T-cell (primary cell): Measurements from ENCODE around the gene JARID2. TPM values are rescaled to one million over a fixed set of nuclear protein-coding genes. Genes with fewer than 3 reads are reported as not detected.

Source experiments
- ATAC-seq, 4 experiments: fragments of 200-7000 bp in 3 of 4; fragments of 150-1000 bp in 1 of 4; cut with Tn5 transposase; replicated peaks in 1 of 4; 1 replicate in 3 of 4; 2 replicates in 1 of 4; pipeline ENCODE4 v1.10.0; 2021; ENCODE audit warnings: moderate library complexity in 3 of 4, mild to moderate bottlenecking in 2 of 4, moderate number of reproducible peaks in 1 of 4
- CTCF ChIA-PET, 2 donors: fragments of 300-600 bp; sonication (Branson Sonifier 250); formaldehyde crosslinking; loops; one replicate each; lab custom pipeline; 2022; ENCODE audit warnings: antibody characterized with exemption in 2 of 2; lab: Charles Lee
- POLR2A ChIA-PET, 2 donors: fragments of 300-600 bp; sonication (Branson Sonifier 250); formaldehyde crosslinking; loops; one replicate each; lab custom pipeline; 2022; ENCODE audit warnings: antibody characterized with exemption in 2 of 2; lab: Charles Lee
- DNase-seq, 35 experiments: peaks; one replicate each; pipeline versions ENCODE4 v3.0.0 to v3.0.0-alpha.2; 2013 to 2023
- H3K27ac ChIP-seq: one replicate; pipeline ENCODE4 v1.5.1; 2013; ENCODE audit warnings: low read length
- H3K27me3 ChIP-seq, 2 experiments: replicated peaks in 1 of 2; 1 replicate in 1 of 2; 2 replicates in 1 of 2; pipeline versions ENCODE4 v1.6.1 to v1.7.0; 2013; ENCODE audit warnings: low read length in 1 of 2, mixed read lengths in 1 of 2; ENCODE audit not compliant: control insufficient read depth in 2 of 2, insufficient read depth in 2 of 2; ENCODE audit errors: extremely low read depth in 1 of 2
- H3K36me3 ChIP-seq, 2 donors: 1 replicate in 1 of 2; 2 replicates in 1 of 2; pipeline versions ENCODE4 v1.6.1 to v1.7.0; 2013; ENCODE audit warnings: low read length in 1 of 2; ENCODE audit not compliant: control insufficient read depth in 2 of 2, insufficient read depth in 1 of 2; ENCODE audit errors: extremely low read depth in 1 of 2
- H3K4me1 ChIP-seq, 2 experiments: 1 replicate in 1 of 2; 2 replicates in 1 of 2; pipeline versions ENCODE4 v1.6.1 to v1.7.0; 2013; ENCODE audit warnings: low read length in 2 of 2, mixed read lengths in 1 of 2; ENCODE audit not compliant: insufficient read depth in 2 of 2, control insufficient read depth in 1 of 2; ENCODE audit errors: extremely low read depth in 1 of 2
- H3K4me3 ChIP-seq, 2 donors: 1 replicate in 1 of 2; 2 replicates in 1 of 2; pipeline versions ENCODE4 v1.5.1 to v1.7.0; 2013; ENCODE audit warnings: mild to moderate bottlenecking in 2 of 2, low read length in 1 of 2, moderate library complexity in 1 of 2; ENCODE audit not compliant: control insufficient read depth in 1 of 2; ENCODE audit errors: extremely low read depth in 1 of 2
- H3K9me3 ChIP-seq: 2 replicates; pipeline ENCODE4 v1.7.0; 2013
- H3K27ac Mint-ChIP-seq, 2 donors: one replicate each; pipeline ENCODE4 v1.8.0; 2020 to 2021; ENCODE audit warnings: mild to moderate bottlenecking in 2 of 2, mixed read lengths in 2 of 2
- H3K27me3 Mint-ChIP-seq, 2 donors: one replicate each; pipeline ENCODE4 v1.8.0; 2021 to 2022; ENCODE audit warnings: mixed read lengths in 2 of 2
- H3K36me3 Mint-ChIP-seq: one replicate; pipeline ENCODE4 v1.8.0; 2021; ENCODE audit warnings: mixed read lengths
- H3K4me1 Mint-ChIP-seq, 3 donors: one replicate each; pipeline ENCODE4 v1.8.0; 2020 to 2022; ENCODE audit warnings: mixed read lengths in 3 of 3, mild to moderate bottlenecking in 1 of 3
- H3K4me3 Mint-ChIP-seq, 3 donors: one replicate each; pipeline ENCODE4 v1.8.0; 2020 to 2022; ENCODE audit warnings: mild to moderate bottlenecking in 3 of 3, mixed read lengths in 3 of 3, moderate library complexity in 3 of 3
- H3K9me3 Mint-ChIP-seq, 3 donors: one replicate each; pipeline ENCODE4 v1.8.0; 2020 to 2022; ENCODE audit warnings: mixed read lengths in 3 of 3
- WGBS: methylation state at CpG from one replicate; pipeline ENCODE4 v1.1.5; 2013; ENCODE audit warnings: missing lambda C conversion rate; ENCODE audit not compliant: insufficient coverage; 5-methylcytosine and 5-hydroxymethylcytosine counted together
- total RNA-seq, 35 experiments: library from RNA in 6 of 35; stranded (reverse) in 6 of 35; fragments of 120-200 nt in 1 of 35; gene quantifications; one replicate each; pipeline versions ENCODE4 v1.2.1 to v1.2.4 and lab custom pipeline; 2013 to 2026

Gene JARID2
- total RNA-seq, 5 donors from 2014 or later (not counting 1 experiment from before 2014, with no cell fraction given), result 19.8 to 27.9 (median 21.6) TPM

DNA sequence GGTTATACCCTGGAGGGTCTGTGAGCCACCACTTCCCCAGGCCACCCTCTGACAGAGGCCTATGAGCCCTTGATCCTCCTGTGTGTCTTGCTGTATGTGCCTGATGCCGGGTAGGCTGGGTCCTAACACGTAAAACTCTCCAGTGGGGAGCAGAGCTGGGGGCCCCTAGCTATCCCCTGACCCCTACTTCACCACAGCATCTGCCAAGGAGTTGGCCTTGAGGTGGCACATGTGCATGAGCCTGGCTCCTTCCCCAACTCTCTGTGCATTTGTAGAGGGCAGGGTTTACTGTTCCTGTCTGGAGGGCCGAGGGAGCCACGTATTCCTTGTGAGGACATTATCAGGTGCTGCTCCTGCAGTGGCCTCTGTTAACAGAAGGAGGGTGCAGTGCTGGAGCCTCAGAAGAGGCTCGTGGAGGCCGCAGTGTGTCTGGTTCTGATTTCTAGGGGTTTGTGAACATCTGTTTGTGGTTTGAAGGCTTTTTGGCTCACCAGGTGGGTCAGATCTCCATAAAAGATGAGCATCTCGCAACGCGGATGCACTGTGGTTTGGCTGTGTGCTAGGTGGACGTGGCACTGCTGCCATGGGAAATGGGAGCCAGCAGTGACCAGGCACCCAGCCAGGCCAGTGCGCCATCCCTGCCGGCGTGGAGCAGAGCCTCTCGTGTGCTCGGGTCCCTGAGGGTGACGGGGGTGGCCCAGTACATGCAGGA, 264.8 kb downstream of the JARID2 start:
- ATAC-seq, result no peak
- Mint-ChIP-seq H3K4me3 (no peak overlapping the region), H3K27me3 (no peaks in the 10 kb centered on the region), H3K27ac (peak overlapping the region in 1 of 2 donors; percentile 52), H3K36me3 (peaks cover 58% of the 10 kb centered on the region), H3K4me1 (peaks cover 0 to 21% (median 0%) of the 10 kb centered on the region in 3 donors), H3K9me3 (no peaks in the 10 kb centered on the region)
- Histone ChIP-seq H3K9me3 (no peaks in the 10 kb centered on the region), H3K4me1 (no peaks in the 10 kb centered on the region), H3K4me3 (no peak overlapping the region), H3K27ac (no peak overlapping the region), H3K36me3 (peaks cover 33 to 94% of the 10 kb centered on the region in 2 donors), H3K27me3 (no peaks in the 10 kb centered on the region)
- POLR2A ChIA-PET, result no interaction called here
- 78% methylated on average over 15 of the region's 16 CpGs for WGBS
- CTCF ChIA-PET, result no interaction called here
- no peak for DNase-seq

DNA sequence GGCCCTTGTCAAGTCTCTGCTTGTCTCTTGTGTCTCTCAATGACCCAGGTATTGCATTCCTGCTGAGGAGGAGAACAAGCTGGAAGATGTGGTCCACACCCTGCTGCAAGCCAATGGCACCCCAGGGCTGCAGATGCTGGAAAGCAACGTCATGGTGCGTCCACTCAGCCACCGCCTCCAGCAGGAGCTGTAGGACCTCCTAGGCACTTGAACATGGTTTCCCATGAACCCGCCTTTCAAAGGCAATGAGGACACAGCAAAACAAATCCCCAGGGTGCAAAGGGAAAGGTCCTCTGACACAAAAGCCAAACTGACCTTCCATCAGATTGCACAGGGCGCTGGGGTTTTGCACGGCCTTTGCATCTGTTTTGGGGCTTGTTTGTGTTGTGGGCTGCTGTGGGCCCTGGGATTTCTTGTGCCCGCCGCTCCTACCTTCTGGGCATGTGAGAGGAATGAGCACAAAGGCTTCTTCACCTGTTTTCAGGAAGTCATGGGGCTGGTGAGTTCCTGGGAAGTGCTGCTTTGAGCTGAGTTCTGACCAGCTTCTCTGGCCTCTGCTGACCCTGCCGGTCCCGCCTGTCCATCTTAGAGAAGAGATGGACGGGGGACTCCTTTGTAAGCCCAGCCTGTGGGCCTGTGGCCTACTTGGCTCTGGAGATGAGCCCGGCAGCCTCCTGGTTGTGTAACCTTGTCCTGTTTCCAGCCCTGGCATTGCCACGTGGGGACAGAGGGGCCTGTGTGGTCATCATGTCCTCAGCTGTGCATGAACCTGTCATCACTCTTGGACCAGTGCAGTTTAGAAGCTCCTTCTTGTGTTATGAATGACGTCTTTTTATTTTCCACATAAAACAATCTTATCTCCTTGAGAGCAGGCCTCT, 265.6 kb downstream of the JARID2 start:
- WGBS, result over 99% methylated on average over 11 of the region's 14 CpGs
- no peak overlapping the region for H3K4me3 ChIP-seq
- H3K9me3 Mint-ChIP-seq, result no peaks in the 10 kb centered on the region
- ChIA-PET POLR2A (interaction anchor here in 1 of 2 donors (1.0 kb wide), 1 partner anchor 545 kb away, joined by 3 read pairs; no protein-coding TSS in a partner anchor), CTCF (interaction anchor here in 1 of 2 donors (0.6 kb wide), 1 partner anchor 1717 kb away, joined by 3 read pairs; no protein-coding TSS in a partner anchor)
- H3K4me1 ChIP-seq, result no peaks in the 10 kb centered on the region
- no peaks in the 10 kb centered on the region for H3K27me3 ChIP-seq
- DNase-seq (no peak), ATAC-seq (no peak)
- no peaks in the 10 kb centered on the region for H3K27me3 Mint-ChIP-seq
- no peak overlapping the region for H3K4me3 Mint-ChIP-seq
- peaks cover 35 to 91% of the 10 kb centered on the region in 2 donors for H3K36me3 ChIP-seq
- no peaks in the 10 kb centered on the region for H3K9me3 ChIP-seq
- H3K36me3 Mint-ChIP-seq, result peaks cover 58% of the 10 kb centered on the region
- H3K27ac Mint-ChIP-seq, result peak overlapping the region in 1 of 2 donors; percentile 52
- peaks cover 0 to 21% (median 0%) of the 10 kb centered on the region in 3 donors for H3K4me1 Mint-ChIP-seq
- no peak overlapping the region for H3K27ac ChIP-seq

DNA sequence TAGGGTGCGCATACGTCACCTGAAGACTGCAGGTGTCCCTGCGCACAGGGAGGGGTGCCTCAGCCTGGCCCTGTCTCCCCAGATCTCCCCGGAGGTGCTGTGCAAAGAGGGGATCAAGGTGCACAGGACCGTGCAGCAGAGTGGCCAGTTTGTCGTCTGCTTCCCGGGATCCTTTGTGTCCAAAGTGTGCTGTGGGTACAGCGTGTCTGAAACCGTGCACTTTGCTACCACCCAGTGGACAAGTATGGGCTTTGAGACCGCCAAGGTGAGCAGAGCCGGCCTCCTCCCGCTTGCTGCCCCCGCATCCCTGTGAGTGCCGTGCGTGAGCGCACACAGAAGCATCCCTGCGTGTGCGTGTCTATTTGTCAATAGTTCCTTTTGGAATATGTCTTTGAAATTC, 266.3 kb downstream of the JARID2 start:
- DNase-seq, result no peak
- H3K9me3 ChIP-seq, result no peaks in the 10 kb centered on the region
- no peaks in the 10 kb centered on the region for H3K27me3 Mint-ChIP-seq
- no peak for ATAC-seq
- H3K4me3 Mint-ChIP-seq, result no peak overlapping the region
- peaks cover 35 to 91% of the 10 kb centered on the region in 2 donors for H3K36me3 ChIP-seq
- no peaks in the 10 kb centered on the region for H3K27me3 ChIP-seq
- no peak overlapping the region for H3K27ac Mint-ChIP-seq
- no peaks in the 10 kb centered on the region for H3K4me1 ChIP-seq
- no peak overlapping the region for H3K27ac ChIP-seq
- no peaks in the 10 kb centered on the region for H3K9me3 Mint-ChIP-seq
- 98% methylated on average over 18 of the region's 18 CpGs for WGBS
- H3K4me3 ChIP-seq, result no peak overlapping the region
- CTCF ChIA-PET, result no interaction called here
- POLR2A ChIA-PET, result interaction anchor here in 1 of 2 donors (1.0 kb wide), 1 partner anchor 545 kb away, joined by 3 read pairs; no protein-coding TSS in a partner anchor
- H3K36me3 Mint-ChIP-seq, result peaks cover 58% of the 10 kb centered on the region
- peaks cover 0 to 21% (median 0%) of the 10 kb centered on the region in 3 donors for H3K4me1 Mint-ChIP-seq

DNA sequence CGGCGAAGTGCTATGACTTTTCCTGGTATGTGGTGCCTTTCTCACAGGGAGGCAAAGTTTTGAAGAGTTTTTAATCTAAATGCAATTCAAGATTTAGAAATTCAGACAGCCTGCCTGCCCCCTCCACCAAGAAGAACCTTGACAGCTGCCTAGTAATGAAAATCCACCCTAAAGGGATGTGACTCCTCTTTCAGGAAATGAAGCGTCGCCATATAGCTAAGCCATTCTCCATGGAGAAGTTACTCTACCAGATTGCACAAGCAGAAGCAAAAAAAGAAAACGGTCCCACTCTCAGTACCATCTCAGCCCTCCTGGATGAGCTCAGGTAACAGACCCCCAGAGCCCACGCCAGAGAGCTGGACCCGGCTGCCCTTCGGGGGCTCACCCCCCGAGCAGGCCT, 266.9 kb downstream of the JARID2 start:
- Histone ChIP-seq H3K27me3 (no peaks in the 10 kb centered on the region), H3K4me1 (no peaks in the 10 kb centered on the region), H3K9me3 (no peaks in the 10 kb centered on the region), H3K36me3 (peaks cover 31 to 91% of the 10 kb centered on the region in 2 donors), H3K27ac (no peak overlapping the region), H3K4me3 (no peak overlapping the region)
- Mint-ChIP-seq H3K4me3 (no peak overlapping the region), H3K27ac (no peak overlapping the region), H3K9me3 (no peaks in the 10 kb centered on the region), H3K36me3 (peaks cover 61% of the 10 kb centered on the region), H3K27me3 (no peaks in the 10 kb centered on the region), H3K4me1 (peaks cover 0 to 21% (median 0%) of the 10 kb centered on the region in 3 donors)
- ATAC-seq (no peak), DNase-seq (no peak)
- WGBS, result 95% methylated on average over 5 of the region's 9 CpGs
- ChIA-PET CTCF (no interaction called here), POLR2A (no interaction called here)

DNA sequence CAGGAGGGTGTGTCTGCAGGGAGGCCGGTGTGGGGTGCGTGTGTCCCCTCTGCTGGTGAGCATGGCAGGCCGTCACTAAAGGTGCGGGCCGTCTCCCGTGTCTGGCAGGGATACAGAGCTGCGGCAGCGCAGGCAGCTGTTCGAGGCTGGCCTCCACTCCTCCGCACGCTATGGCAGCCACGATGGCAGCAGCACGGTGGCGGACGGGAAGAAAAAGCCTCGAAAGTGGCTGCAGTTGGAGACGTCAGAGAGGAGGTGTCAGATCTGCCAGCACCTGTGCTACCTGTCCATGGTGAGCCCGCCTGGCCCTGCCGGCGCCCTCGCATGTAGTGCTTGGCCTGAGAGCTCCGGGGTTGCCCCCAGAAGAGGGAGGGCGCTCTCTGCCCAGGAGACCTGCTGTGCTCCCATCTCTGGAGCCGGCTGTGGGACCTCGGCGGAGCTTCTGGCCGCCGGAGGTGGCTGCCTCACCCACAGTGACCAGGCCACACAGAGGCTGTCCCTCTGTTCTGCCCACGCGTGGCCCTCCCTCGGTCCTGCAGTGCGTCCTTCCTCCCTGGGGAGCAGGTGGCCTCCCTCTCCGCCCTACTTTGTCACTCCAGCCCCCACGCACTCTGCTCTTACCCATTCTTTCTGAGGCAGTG, 267.4 kb downstream of the JARID2 start:
- Histone ChIP-seq H3K36me3 (peaks cover 29 to 91% of the 10 kb centered on the region in 2 donors), H3K27me3 (no peaks in the 10 kb centered on the region), H3K9me3 (no peaks in the 10 kb centered on the region), H3K27ac (no peak overlapping the region), H3K4me3 (no peak overlapping the region), H3K4me1 (no peaks in the 10 kb centered on the region)
- CTCF ChIA-PET, result no interaction called here
- Mint-ChIP-seq H3K27me3 (no peaks in the 10 kb centered on the region), H3K27ac (no peak overlapping the region), H3K4me3 (no peak overlapping the region), H3K36me3 (peaks cover 64% of the 10 kb centered on the region), H3K4me1 (peaks cover 0 to 21% (median 0%) of the 10 kb centered on the region in 3 donors), H3K9me3 (no peaks in the 10 kb centered on the region)
- ATAC-seq (no peak), DNase-seq (no peak)
- POLR2A ChIA-PET, result no interaction called here
- WGBS, result 96% methylated on average over 34 of the region's 34 CpGs
